ENCODE data around the gene CCNK. TPM values are rescaled to one million over a fixed set of nuclear protein-coding genes. Genes with fewer than 3 reads are reported as not detected.

The CCNK gene
- total RNA-seq, 1 experiment from 2014 or later: 84.7 TPM

DNA sequence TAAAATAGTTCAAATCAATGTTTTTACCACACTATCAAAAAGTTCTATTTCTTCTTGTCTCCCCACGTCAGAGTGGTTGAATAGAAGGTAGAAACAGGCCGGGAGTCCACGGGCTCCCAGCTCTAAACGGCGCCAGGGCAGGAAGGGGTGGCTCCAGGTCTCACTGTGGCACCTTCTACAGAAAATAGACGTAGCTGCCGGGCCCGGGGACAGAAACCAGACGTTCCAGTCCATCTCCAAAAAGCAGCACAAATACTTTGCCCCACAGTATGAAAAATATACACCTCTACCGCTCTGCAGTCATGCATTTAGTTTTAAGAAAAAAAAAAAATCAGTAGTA lies 30.9 kb downstream of the CCNK start (continued):
- TF ChIP-seq, protein P1, sequence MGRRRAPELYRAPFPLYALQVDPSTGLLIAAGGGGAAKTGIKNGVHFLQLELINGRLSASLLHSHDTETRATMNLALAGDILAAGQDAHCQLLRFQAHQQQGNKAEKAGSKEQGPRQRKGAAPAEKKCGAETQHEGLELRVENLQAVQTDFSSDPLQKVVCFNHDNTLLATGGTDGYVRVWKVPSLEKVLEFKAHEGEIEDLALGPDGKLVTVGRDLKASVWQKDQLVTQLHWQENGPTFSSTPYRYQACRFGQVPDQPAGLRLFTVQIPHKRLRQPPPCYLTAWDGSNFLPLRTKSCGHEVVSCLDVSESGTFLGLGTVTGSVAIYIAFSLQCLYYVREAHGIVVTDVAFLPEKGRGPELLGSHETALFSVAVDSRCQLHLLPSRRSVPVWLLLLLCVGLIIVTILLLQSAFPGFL (CRISPR knock-in tag; IDR thresholded peaks at IDR 0.05; ENCODE audit: borderline replicate concordance): no peak
- TF ChIP-seq, protein P2, sequence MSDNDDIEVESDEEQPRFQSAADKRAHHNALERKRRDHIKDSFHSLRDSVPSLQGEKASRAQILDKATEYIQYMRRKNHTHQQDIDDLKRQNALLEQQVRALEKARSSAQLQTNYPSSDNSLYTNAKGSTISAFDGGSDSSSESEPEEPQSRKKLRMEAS (CRISPR knock-in tag; IDR thresholded peaks at IDR 0.05): no peak
- TF ChIP-seq KAT7 (CRISPR knock-in tag; IDR thresholded peaks at IDR 0.05; ENCODE audit: borderline replicate concordance): no peak

DNA sequence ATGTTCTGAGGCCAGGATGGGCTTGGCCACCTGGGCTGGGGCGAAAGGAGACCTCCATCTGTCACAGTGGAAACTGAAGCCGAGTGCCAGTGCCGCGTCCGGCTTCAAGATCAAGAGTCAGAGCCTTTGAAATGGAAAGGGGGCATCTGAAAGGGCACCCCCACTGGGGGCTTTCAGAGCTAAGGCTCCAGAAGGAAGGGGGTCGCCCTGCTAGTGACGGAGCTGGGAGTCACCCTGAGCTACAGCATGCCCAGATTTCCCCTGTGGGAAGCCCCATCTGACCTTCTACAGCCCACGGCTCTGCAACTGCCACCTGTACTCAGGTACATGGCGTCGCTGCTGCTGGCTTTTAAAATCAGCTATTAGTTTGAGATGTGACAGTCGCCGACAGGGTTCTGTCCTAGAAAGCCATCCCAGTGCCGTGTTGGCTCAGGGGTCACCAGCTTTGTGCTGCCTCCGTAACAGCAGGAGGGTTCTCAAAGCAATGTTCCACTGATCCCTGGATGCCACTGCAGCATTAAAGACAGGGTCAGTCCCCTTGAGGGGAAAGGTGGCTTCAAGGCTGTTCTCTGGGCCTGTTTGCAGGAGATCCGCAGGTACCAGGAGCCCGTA lies 31.5 kb downstream of the CCNK start:
- Mint-ChIP-seq H3K27me3 (ENCODE audit: low read depth) (no peaks in the 10 kb centered on the region), H3K27ac (no peak overlapping the region), H3K36me3 (peaks cover 20% of the 10 kb centered on the region), H3K9me3 (no peaks in the 10 kb centered on the region), H3K4me3 (no peak overlapping the region), H3K4me1 (peaks cover 14% of the 10 kb centered on the region)
- TF ChIP-seq, protein P3, sequence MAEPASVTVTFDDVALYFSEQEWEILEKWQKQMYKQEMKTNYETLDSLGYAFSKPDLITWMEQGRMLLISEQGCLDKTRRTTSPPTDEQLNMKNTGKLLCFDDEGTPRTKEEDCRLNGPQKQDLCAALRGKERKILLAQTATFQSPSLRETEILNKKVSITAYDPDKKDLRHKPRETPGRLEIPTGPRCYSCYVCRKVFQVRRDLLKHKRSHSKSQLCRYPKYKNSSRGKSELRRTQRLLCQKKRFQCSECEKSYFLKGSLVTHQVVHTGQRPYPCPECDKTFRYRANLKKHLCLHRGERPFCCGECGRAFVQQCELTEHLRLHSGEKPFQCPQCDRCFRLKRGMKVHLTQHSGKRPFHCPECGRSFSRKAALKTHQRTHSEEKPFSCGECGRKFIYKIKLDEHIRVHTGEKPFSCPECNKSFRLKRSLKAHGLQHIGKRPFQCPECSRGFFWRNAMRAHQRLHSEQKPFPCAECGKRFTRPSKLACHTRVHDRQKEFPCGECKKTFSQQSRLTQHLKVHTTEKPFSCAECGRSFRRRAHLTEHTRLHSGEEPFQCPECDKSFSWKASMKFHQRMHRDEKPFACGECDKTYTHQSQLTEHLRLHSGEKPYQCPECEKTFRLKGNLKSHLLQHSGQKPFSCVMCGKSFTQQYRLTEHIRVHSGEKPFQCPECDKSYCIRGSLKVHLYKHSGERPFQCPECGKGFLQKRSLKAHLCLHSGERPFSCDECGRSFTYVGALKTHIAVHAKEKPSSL (CRISPR knock-in tag; conservative IDR thresholded peaks at IDR 0.05): no peak
- no peak for TF ChIP-seq ZNF121 (CRISPR knock-in tag; IDR thresholded peaks at IDR 0.05)
- ATAC-seq: no peak
- CTCF ChIA-PET: interaction anchor here (1.0 kb wide), 1 partner anchor 82 kb away, joined by 3 read pairs; no protein-coding TSS in a partner anchor
- DNase-seq (ENCODE audit: low spot score): peak; percentile 7
- POLR2A ChIA-PET: interaction anchor here (1.2 kb wide), 1 partner anchor 32 kb away, joined by 3 read pairs; the partner anchor contains the start of genes CCNK and SETD3

DNA sequence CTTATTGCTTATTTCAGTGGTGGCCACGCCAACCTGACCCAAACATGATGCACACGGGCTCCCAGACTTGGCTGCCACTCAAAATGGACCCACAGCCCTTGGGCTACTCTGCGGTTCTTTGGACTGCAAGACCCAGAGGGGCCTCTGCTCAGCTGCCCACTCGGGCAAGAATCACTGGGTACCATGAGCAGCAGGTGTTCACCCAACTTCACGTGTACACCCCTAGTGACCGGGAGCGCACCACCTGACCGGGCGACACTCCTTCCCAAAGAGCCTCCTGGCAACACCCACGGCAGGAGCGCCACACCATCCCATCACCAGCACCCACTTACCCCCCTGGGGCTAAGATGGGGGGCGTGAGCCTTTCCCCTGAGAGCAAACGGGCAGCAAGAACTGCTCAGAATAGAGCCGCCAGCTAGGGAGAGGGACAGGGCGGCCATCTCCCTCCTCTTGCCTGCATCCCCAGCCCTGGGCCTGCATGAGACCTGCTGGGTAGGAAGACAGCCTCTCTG lies 32.0 kb downstream of the CCNK start:
- H3K9me3 Mint-ChIP-seq: no peaks in the 10 kb centered on the region
- TF ChIP-seq SP1 (CRISPR knock-in tag; conservative IDR thresholded peaks at IDR 0.05): no peak
- TF ChIP-seq NR3C1 (CRISPR knock-in tag; conservative IDR thresholded peaks at IDR 0.05; ENCODE audit: low read depth): no peak
- no peak for TF ChIP-seq PRRX2 (CRISPR knock-in tag; IDR thresholded peaks at IDR 0.05)
- TF ChIP-seq, protein P4, sequence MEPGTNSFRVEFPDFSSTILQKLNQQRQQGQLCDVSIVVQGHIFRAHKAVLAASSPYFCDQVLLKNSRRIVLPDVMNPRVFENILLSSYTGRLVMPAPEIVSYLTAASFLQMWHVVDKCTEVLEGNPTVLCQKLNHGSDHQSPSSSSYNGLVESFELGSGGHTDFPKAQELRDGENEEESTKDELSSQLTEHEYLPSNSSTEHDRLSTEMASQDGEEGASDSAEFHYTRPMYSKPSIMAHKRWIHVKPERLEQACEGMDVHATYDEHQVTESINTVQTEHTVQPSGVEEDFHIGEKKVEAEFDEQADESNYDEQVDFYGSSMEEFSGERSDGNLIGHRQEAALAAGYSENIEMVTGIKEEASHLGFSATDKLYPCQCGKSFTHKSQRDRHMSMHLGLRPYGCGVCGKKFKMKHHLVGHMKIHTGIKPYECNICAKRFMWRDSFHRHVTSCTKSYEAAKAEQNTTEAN (CRISPR knock-in tag; IDR thresholded peaks at IDR 0.05): no peak
- TF ChIP-seq HMGA2 (CRISPR knock-in tag; IDR thresholded peaks at IDR 0.05): no peak
- no peak for TF ChIP-seq ZNF219 (CRISPR knock-in tag; IDR thresholded peaks at IDR 0.05; ENCODE audit: borderline replicate concordance)
- no peak for TF ChIP-seq MXD4 (CRISPR knock-in tag; IDR thresholded peaks at IDR 0.05; ENCODE audit: borderline replicate concordance)
- no peak for TF ChIP-seq NR1H2 (CRISPR knock-in tag; IDR thresholded peaks at IDR 0.05)
- TF ChIP-seq ZNF671 (CRISPR knock-in tag; IDR thresholded peaks at IDR 0.05): no peak
- no peak for TF ChIP-seq ZNF396 (CRISPR knock-in tag; IDR thresholded peaks at IDR 0.05; ENCODE audit: borderline replicate concordance)
- TF ChIP-seq, protein P5, sequence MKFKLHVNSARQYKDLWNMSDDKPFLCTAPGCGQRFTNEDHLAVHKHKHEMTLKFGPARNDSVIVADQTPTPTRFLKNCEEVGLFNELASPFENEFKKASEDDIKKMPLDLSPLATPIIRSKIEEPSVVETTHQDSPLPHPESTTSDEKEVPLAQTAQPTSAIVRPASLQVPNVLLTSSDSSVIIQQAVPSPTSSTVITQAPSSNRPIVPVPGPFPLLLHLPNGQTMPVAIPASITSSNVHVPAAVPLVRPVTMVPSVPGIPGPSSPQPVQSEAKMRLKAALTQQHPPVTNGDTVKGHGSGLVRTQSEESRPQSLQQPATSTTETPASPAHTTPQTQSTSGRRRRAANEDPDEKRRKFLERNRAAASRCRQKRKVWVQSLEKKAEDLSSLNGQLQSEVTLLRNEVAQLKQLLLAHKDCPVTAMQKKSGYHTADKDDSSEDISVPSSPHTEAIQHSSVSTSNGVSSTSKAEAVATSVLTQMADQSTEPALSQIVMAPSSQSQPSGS (CRISPR knock-in tag; IDR thresholded peaks at IDR 0.05; ENCODE audit: borderline replicate concordance, low read depth): no peak
- no peak for TF ChIP-seq MYBL2 (CRISPR knock-in tag; IDR thresholded peaks at IDR 0.05)
- TF ChIP-seq ELF4 (CRISPR knock-in tag; IDR thresholded peaks at IDR 0.05; ENCODE audit: low read depth): no peak
- TF ChIP-seq, protein P6, sequence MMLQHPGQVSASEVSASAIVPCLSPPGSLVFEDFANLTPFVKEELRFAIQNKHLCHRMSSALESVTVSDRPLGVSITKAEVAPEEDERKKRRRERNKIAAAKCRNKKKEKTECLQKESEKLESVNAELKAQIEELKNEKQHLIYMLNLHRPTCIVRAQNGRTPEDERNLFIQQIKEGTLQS (CRISPR knock-in tag; conservative IDR thresholded peaks at IDR 0.05): no peak
- no peak for TF ChIP-seq EMX1 (CRISPR knock-in tag; IDR thresholded peaks at IDR 0.05)
- TF ChIP-seq, protein P7, sequence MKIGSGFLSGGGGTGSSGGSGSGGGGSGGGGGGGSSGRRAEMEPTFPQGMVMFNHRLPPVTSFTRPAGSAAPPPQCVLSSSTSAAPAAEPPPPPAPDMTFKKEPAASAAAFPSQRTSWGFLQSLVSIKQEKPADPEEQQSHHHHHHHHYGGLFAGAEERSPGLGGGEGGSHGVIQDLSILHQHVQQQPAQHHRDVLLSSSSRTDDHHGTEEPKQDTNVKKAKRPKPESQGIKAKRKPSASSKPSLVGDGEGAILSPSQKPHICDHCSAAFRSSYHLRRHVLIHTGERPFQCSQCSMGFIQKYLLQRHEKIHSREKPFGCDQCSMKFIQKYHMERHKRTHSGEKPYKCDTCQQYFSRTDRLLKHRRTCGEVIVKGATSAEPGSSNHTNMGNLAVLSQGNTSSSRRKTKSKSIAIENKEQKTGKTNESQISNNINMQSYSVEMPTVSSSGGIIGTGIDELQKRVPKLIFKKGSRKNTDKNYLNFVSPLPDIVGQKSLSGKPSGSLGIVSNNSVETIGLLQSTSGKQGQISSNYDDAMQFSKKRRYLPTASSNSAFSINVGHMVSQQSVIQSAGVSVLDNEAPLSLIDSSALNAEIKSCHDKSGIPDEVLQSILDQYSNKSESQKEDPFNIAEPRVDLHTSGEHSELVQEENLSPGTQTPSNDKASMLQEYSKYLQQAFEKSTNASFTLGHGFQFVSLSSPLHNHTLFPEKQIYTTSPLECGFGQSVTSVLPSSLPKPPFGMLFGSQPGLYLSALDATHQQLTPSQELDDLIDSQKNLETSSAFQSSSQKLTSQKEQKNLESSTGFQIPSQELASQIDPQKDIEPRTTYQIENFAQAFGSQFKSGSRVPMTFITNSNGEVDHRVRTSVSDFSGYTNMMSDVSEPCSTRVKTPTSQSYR (CRISPR knock-in tag; IDR thresholded peaks at IDR 0.05): no peak
- ChIA-PET POLR2A (interaction anchor here (1.2 kb wide), 1 partner anchor 32 kb away, joined by 3 read pairs; the partner anchor contains the start of genes CCNK and SETD3), CTCF (interaction anchor here (0.8 kb wide), 1 partner anchor 20 kb away, joined by 3 read pairs; no protein-coding TSS in a partner anchor)
- ATAC-seq (no peak), DNase-seq (ENCODE audit: low spot score) (peak; percentile 7)
- no peak overlapping the region for H3K4me3 Mint-ChIP-seq
- 0 out of 2 replicates have a peak overlapping the region, but pooled peaks have one; percentile 49 for H3K27ac Mint-ChIP-seq
- no peaks in the 10 kb centered on the region for H3K27me3 Mint-ChIP-seq (ENCODE audit: low read depth)
- peaks cover 14% of the 10 kb centered on the region for H3K4me1 Mint-ChIP-seq
- H3K36me3 Mint-ChIP-seq: peaks cover 14% of the 10 kb centered on the region

All from WTC11 (cell line).